SJSA1 (cell line): Measurements from ENCODE around the gene LINS1. TPM values are rescaled to one million over a fixed set of nuclear protein-coding genes. Genes with fewer than 3 reads are reported as not detected.
A peak's percentile ranks its signal among the peaks of the same experiment; 100 is the strongest.
"Not testable (repeated sequence)": the region's sequence is repeated elsewhere in the genome, so short reads cannot be mapped to it uniquely, and the experiment has no call there.

Source experiments
- DNase-seq, 2 experiments: peaks; one replicate each; pipeline ENCODE4 v3.0.0-alpha.2; 2015 to 2020; ENCODE audit warnings: low spot score in 2 of 2, low read depth in 1 of 2
- H3K27ac ChIP-seq: fragments of 250-450 bp; sonication (Bioruptor Pico); 2 replicates; pipeline ENCODE4 v1.5.1; 2020; ENCODE audit warnings: mild to moderate bottlenecking, moderate library complexity
- H3K27me3 ChIP-seq: fragments of 250-450 bp; sonication (Bioruptor Pico); replicated peaks from 2 replicates; pipeline ENCODE4 v1.5.1; 2020; ENCODE audit warnings: mild to moderate bottlenecking, moderate library complexity
- H3K36me3 ChIP-seq: fragments of 250-450 bp; sonication (Bioruptor Pico); 2 replicates; pipeline ENCODE4 v1.5.1; 2020; ENCODE audit warnings: mild to moderate bottlenecking
- H3K4me1 ChIP-seq: fragments of 250-450 bp; sonication (Bioruptor Pico); replicated peaks from 2 replicates; pipeline ENCODE4 v1.6.1; 2021; ENCODE audit warnings: mild to moderate bottlenecking
- H3K4me3 ChIP-seq: fragments of 250-450 bp; sonication (Bioruptor Pico); 2 replicates; pipeline ENCODE4 v1.5.1; 2020; ENCODE audit warnings: mild to moderate bottlenecking
- H3K9me3 ChIP-seq: fragments of 250-450 bp; sonication (Bioruptor Pico); replicated peaks from 2 replicates; pipeline ENCODE4 v1.5.1; 2020; ENCODE audit warnings: mild to moderate bottlenecking
- total RNA-seq: library from RNA; depleted of rRNA; stranded (reverse); fragments of >200 nt; shearing (Covaris generic); gene quantifications from 2 replicates; pipeline ENCODE4 v1.2.3, GENCODE V29; 2014

The LINS1 gene
- total RNA-seq, 1 experiment from 2014 or later: 19.3 TPM

DNA sequence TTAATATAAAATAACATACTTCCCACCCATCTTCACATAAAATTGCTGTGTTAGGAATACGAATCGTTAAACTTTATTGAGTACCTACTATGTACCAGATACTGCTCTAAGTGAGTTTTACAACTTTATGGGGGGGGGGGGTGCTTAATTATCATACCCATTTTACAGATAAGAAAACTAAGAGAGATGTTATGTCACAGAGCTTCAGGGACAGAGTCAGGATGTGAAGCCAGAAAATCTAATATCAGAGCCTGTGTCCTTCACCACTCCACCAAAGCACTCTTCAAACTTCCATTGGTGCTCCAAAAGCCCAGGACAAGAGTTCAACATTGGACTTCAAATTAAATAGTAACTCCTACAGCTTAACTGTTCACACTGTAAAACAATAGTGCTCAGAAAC, 8.6 kb downstream of the LINS1 start:
- H3K4me1 ChIP-seq: peaks cover 4% of the 10 kb centered on the region
- no peak overlapping the region for H3K27ac ChIP-seq
- H3K36me3 ChIP-seq: no peaks in the 10 kb centered on the region
- peaks cover 19% of the 10 kb centered on the region for H3K9me3 ChIP-seq
- H3K27me3 ChIP-seq: no peaks in the 10 kb centered on the region
- no peak overlapping the region for H3K4me3 ChIP-seq
- DNase-seq: no peak

DNA sequence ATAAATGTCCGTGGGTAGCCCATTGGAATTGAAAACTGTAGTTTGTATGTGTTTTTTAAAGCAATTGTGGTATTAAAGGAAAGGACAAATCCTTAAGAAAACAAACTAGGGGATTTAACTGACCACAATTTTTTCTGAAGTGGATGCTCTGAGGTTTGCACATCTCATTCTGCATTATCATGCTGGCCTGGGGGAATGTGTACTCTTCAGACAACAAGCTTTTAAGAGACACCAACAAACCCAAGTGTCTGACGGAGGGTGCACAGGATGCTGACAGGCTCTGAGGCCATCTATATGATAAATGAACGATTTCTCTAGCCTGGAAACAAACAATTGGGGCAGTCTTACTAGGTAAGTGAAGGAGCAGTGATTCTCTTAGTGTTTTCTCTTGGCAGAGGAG, 9.1 kb downstream of the LINS1 start:
- H3K27ac ChIP-seq: no peak overlapping the region
- H3K4me1 ChIP-seq: peaks cover 4% of the 10 kb centered on the region
- peaks cover 22% of the 10 kb centered on the region for H3K9me3 ChIP-seq
- no peaks in the 10 kb centered on the region for H3K36me3 ChIP-seq
- no peak overlapping the region for H3K4me3 ChIP-seq
- H3K27me3 ChIP-seq: no peaks in the 10 kb centered on the region
- DNase-seq: peak; percentile 77 to 84

DNA sequence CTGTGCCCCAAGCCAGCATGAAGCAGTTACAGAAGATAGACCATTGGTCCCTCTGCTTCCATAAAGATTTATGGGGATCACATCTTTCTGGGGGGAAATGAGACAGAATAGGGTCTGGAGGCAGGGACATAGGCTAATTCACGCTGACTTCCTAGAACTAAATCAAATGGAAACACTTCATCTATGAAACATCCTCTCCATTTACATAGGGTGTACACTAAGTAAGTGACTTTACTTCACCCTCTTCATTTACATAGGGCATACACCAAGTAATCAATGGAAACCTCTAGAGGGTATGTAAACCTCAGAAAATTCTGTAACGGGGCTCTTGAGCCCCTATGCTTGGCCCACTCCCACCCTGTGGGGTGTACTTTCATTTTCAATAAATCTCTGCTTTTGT, 10.1 kb downstream of the LINS1 start:
- H3K36me3 ChIP-seq: no peaks in the 10 kb centered on the region
- H3K9me3 ChIP-seq: peaks cover 25% of the 10 kb centered on the region
- H3K27ac ChIP-seq: no peak overlapping the region
- H3K27me3 ChIP-seq: no peaks in the 10 kb centered on the region
- H3K4me1 ChIP-seq: peaks cover 4% of the 10 kb centered on the region
- no peak overlapping the region for H3K4me3 ChIP-seq
- DNase-seq: no peak

DNA sequence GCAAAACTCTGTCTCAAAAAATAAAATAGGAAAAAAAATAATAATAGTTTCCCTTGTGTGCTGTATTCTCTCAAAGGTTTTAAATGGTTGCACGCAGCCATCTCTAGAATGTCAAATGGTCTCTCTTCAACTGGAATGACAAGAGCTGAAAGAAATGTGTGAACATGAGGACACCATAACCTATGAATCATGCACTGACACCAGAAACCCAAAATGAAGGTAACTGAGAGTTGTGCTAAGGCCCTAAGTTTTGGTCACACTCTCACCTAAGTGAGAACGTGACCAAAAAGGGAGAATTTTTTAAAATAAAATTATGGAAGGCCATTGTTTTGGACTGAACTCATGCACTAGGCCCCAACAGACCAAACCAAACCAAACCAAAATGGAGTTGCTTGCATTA, 10.8 kb downstream of the LINS1 start:
- H3K4me3 ChIP-seq, H3K4me1 ChIP-seq, DNase-seq, H3K36me3 ChIP-seq, H3K27me3 ChIP-seq, H3K27ac ChIP-seq: not testable (repeated sequence)
- H3K9me3 ChIP-seq: peaks cover 25% of the 10 kb centered on the region

DNA sequence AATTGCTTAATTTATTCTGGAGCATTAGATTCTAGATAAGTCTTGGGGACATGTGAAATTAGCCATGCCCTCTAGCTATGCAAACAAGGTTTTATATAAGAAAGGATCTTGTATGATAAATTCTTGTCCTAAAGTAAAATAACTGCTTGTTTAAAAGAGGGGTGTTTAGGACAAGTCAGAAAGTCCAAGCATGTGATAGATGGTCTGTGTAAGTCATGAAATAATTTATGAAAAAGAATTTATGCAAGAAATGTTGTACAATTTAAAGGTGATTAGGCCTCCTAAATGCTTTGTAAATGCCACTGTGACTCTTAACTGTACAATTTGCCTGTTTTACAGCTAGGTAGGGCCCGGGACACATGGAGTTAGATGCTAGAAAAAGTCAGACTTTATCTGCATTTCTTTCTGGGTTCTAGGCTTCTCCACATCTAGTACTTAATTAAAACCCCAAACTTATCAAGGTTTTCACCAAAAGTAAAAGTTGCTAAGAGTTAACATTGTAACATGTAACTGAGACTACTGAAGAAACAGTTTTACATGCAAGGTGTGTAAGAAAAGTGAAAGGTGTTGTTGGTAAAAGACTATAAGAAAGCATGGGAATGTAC, 13.2 kb downstream of the LINS1 start:
- peak in 1 of 2 experiments; percentile 17 for DNase-seq
- H3K36me3 ChIP-seq: no peaks in the 10 kb centered on the region
- H3K27me3 ChIP-seq: no peaks in the 10 kb centered on the region
- peaks cover 4% of the 10 kb centered on the region for H3K4me1 ChIP-seq
- H3K9me3 ChIP-seq: peaks cover 25% of the 10 kb centered on the region
- no peak overlapping the region for H3K27ac ChIP-seq
- no peak overlapping the region for H3K4me3 ChIP-seq

DNA sequence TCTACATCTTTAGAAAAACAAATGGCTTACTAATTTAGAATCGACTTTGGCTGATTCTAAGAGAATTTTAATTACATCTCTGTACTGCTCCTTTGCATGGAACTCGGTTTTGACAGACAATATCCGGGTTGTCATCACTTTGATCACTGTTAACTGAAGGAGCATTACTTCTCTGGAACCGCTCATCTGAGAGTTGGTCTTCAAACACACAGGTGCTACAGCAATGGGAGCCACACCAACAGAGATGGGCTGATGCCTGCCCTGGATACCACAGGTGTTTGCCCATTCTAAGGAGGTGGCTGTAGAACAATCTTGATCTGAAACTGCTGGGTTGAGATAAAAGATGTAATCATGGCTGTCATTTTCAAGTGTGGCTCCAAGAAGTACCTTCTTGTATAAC, 21.6 kb downstream of the LINS1 start:
- Histone ChIP-seq H3K4me3 (no peak overlapping the region), H3K9me3 (no peaks in the 10 kb centered on the region), H3K27me3 (no peaks in the 10 kb centered on the region), H3K4me1 (no peaks in the 10 kb centered on the region), H3K36me3 (no peaks in the 10 kb centered on the region), H3K27ac (no peak overlapping the region)
- DNase-seq: no peak

DNA sequence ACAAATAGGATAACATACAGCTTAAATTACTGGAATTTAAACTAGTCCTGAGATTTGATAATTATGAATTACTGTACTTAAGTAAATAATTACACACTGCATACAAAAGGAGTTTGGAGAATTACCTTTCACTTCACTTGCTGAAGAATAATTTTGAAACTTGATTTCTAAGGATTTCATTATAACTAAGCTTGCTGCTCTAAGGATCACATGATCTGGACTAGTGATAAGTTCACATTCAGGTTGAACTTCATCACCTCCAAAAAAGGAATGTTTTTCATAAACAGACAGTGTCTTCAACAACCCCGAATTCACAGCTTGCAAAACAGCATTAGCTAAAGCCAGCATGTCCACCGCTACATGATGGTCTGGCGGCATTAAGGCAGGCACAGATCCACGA, 28.5 kb downstream of the LINS1 start:
- H3K9me3 ChIP-seq: no peaks in the 10 kb centered on the region
- no peak for DNase-seq
- no peak overlapping the region for H3K4me3 ChIP-seq
- no peak overlapping the region for H3K27ac ChIP-seq
- no peaks in the 10 kb centered on the region; the same call in 1 of the 2 replicates for H3K27me3 ChIP-seq
- no peaks in the 10 kb centered on the region for H3K36me3 ChIP-seq
- H3K4me1 ChIP-seq: no peaks in the 10 kb centered on the region

DNA sequence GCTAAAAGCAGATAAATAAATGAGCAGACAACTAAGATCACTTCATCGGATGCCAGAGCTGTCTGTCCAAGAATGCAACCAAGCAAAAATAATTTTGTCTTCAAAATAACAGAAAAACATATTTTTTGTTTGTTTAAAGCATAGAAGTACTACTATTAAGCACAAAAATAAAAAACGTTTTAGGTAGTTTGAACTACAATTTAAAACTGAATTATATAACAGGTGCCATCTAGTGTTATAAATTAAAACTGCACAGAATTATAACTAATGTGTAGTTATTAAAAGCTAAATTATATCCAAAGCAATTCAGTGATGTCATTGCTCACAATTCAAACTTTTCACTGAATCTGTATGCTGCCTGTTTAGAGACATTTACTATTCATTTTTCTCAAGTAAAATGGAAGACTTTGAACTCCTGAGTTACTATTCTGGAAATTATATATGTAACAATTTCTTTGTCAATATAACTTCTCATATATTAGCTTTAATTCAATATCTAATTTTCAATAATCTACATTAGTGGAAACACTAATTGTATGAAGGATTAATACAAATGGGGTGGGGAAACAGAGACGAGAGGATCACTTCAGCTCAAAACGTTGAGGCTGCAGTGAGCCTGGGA, 29.5 kb downstream of the LINS1 start:
- H3K4me3 ChIP-seq: no peak overlapping the region
- H3K27me3 ChIP-seq: no peaks in the 10 kb centered on the region; the same call in 1 of the 2 replicates
- no peak overlapping the region for H3K27ac ChIP-seq
- DNase-seq: no peak
- H3K9me3 ChIP-seq: no peaks in the 10 kb centered on the region
- no peaks in the 10 kb centered on the region for H3K4me1 ChIP-seq
- no peaks in the 10 kb centered on the region for H3K36me3 ChIP-seq

DNA sequence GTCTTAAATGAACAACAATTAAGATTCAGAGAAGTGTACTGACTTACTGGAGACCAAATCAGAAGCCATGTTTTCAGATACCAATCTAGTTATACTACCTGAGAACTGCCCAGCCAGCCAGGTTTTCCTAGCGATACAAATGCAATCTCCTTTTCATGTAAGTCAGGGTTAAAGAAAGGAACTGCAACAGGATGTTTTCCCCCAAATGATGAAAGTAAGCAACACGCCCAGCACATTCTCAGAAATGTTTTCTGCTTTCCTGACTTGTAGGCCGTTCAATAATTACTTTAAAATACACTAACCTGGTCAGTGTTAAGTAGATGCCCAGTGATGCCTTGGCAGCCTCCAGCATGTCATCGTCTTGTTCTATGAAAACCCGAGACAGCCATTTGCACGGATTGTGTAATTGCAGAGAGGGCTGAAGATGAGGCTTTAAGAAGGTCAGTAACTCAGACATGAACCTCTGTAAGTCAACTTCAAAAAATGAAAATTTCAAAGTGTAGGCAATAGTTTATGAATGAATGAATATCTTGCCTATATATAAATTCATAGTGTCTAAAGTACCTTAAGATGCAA, 30.3 kb downstream of the LINS1 start:
- Histone ChIP-seq H3K4me3 (no peak overlapping the region), H3K27me3 (no peaks in the 10 kb centered on the region; the same call in 1 of the 2 replicates)
- DNase-seq: no peak

DNA sequence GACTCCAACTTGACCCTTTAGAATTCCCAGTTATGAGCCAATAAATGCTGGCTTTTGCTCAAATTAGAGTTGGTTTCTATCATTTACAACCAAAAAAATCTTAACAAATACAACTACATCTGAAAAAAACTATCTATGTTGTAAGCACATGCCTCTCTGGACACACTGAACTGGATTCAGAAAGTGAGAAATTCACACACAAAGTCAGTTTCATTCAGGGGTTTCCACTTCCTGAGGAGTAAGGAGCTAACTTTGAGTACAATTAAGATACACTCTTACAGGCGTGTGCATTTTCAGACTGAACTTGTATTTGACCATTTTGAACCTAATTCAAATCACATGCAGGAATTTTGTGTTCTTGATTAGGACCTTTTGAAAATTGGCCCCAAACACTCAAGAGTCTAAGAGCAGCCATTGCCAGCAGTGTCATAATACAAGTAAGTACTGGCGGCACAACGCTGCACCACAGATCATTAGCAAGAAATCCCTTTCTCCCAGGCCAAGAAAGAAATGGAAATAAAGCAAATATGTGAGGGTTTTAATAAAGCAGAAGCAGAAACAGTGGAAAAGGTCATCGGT, 31.2 kb downstream of the LINS1 start:
- Histone ChIP-seq H3K36me3 (no peaks in the 10 kb centered on the region), H3K4me1 (no peaks in the 10 kb centered on the region), H3K9me3 (no peaks in the 10 kb centered on the region), H3K27ac (no peak overlapping the region), H3K27me3 (no peaks in the 10 kb centered on the region; the same call in 1 of the 2 replicates), H3K4me3 (no peak overlapping the region)
- DNase-seq: no peak

More for the DNA sequence above, 30.3 kb downstream of the LINS1 start:
- Histone ChIP-seq H3K27ac (no peak overlapping the region), H3K36me3 (no peaks in the 10 kb centered on the region), H3K4me1 (no peaks in the 10 kb centered on the region), H3K9me3 (no peaks in the 10 kb centered on the region)

DNA sequence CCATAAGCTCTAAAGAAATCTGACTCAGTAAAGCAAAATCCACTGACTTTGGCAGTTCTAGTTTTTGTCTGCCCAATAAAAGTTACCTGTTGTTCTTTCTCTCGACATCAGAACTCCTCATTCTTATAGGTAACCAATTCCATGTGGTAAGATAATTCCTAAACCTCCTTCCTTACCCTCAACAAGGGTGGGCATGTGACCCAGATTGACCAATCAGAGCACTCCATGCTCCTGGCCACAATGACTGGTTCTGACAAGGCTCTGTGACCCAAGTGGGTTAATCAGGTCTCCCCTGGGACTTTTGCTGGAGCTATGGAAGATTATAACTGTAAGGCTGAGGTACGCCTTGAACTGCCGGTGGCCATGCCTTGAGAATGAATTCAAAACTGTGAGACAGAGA, 31.7 kb downstream of the LINS1 start:
- Histone ChIP-seq H3K4me1 (no peaks in the 10 kb centered on the region), H3K4me3 (no peak overlapping the region), H3K9me3 (no peaks in the 10 kb centered on the region), H3K27me3 (no peaks in the 10 kb centered on the region; the same call in 1 of the 2 replicates), H3K27ac (no peak overlapping the region), H3K36me3 (no peaks in the 10 kb centered on the region)
- no peak for DNase-seq

DNA sequence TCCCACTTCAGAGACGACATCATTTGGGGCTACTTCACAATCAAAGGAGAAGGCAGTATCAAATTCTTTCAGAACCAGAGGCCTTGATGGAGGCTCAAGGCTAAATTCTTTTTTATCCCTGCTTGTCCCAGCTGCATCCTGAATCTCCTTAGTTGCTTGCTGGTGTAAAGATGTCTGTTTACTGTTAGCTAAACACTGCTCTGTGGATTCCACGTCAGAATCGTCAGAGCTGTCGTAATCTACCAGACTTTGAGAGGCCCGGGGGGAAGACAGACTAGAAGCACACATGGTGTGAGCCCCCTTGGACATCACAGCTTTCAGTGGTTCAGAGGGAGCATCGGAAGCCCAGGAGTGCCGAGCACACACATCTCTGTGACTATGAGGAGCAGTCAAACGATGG, 32.6 kb downstream of the LINS1 start:
- Histone ChIP-seq H3K4me1 (no peaks in the 10 kb centered on the region), H3K4me3 (no peak overlapping the region), H3K27ac (no peak overlapping the region), H3K36me3 (no peaks in the 10 kb centered on the region), H3K27me3 (no peaks in the 10 kb centered on the region; the same call in 1 of the 2 replicates), H3K9me3 (no peaks in the 10 kb centered on the region)
- no peak for DNase-seq

DNA sequence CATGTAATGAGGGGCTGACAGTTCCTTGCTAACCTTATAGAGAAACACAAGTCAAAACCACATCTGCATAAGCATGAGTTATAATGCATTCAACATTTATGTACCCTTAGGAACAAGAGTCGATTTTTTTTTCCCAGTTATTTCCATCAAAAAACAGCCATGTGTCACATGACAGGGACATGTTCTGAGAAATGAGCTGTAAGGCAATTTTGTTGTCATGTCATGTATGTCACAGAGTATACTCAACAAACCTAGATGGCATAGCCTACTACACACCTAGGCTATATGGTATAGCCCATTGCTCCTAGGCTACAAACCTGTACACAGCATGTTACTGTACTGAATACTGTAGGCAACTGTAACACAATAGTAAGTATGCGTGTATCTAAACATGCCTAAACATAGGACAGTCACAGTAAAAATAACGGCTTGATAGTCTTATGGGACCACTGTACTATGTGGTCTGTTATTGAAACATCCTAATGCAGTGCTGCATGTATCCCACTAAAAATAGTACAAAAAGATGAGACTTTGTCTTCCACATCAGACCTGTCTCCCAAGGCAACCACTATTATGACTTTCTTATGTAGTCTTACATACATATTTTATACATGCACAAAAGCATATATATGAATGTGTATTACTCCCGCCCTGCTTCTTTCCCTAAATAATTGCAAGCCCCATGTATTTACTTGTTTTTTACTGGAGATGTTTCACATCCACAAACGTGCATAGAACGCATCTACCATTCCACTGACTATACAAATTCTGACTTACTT, 34.9 kb downstream of the LINS1 start:
- no peaks in the 10 kb centered on the region for H3K4me1 ChIP-seq
- no peaks in the 10 kb centered on the region for H3K9me3 ChIP-seq
- no peak overlapping the region for H3K4me3 ChIP-seq
- DNase-seq: no peak
- H3K36me3 ChIP-seq: no peaks in the 10 kb centered on the region
- H3K27ac ChIP-seq: no peak overlapping the region
- no peaks in the 10 kb centered on the region; the same call in 1 of the 2 replicates for H3K27me3 ChIP-seq
